HCT116 (cell line): ENCODE measurements around the gene KRTAP29-1. TPM values are rescaled to one million over a fixed set of nuclear protein-coding genes. Genes with fewer than 3 reads are reported as not detected.
"Not testable (repeated sequence)": the region's sequence is repeated elsewhere in the genome, so short reads cannot be mapped to it uniquely, and the experiment has no call there.

ENCODE experiments used
- ATAC-seq: fragments of 200-7000 bp; cut with Tn5 transposase; 2 replicates; pipeline ENCODE4 v1.9.1; 2020; ENCODE audit warnings: mild to moderate bottlenecking, moderate library complexity
- BruUV-seq: library from RNA; stranded (reverse); fragments of 400-500 nt; replicated peaks from 2 replicates; lab custom pipeline; 2021; lab: Mats Ljungman, UMichigan
- CTCF ChIA-PET: fragments of 300-600 bp; sonication (Branson Sonifier 250); formaldehyde crosslinking; loops from one replicate; lab custom pipeline; 2021; ENCODE audit warnings: antibody characterized with exemption; lab: Charles Lee
- POLR2A ChIA-PET: fragments of 300-600, 350-600 bp; sonication (Branson Sonifier 250); formaldehyde crosslinking; loops from one replicate; lab custom pipeline; 2021; ENCODE audit warnings: antibody characterized with exemption; lab: Charles Lee
- RAD21 ChIA-PET, 2 experiments: fragments of 300-600 bp; sonication (Branson Sonifier 250); formaldehyde crosslinking; loops; one replicate each; lab custom pipeline; 2023; ENCODE audit warnings: low total read pairs in 2 of 2; ENCODE audit not compliant: uncharacterized antibody in 2 of 2, unreplicated experiment in 2 of 2, low non-redundant PET in 1 of 2; lab: Charles Lee
- DNase-seq: peaks from one replicate; pipeline ENCODE4 v3.0.0-alpha.2; 2010; ENCODE audit warnings: low read depth, low spot score
- H2AFZ ChIP-seq: fragments of 200-600 bp; shearing (Covaris generic), sonication (generic); 2 replicates; pipeline ENCODE4 v1.6.1; 2017; ENCODE audit warnings: low read depth, mixed run types, mixed read lengths, antibody characterized with exemption, low read length; ENCODE audit not compliant: poor library complexity, severe bottlenecking
- H3K27ac ChIP-seq: 2 replicates; pipeline ENCODE4 v1.5.1; 2012; ENCODE audit warnings: low read depth, low read length
- H3K27me3 ChIP-seq: fragments of 200-600 bp; sonication (generic); 2 replicates; pipeline ENCODE4 v1.6.1; 2016; ENCODE audit warnings: mixed run types, low read length, mixed read lengths; ENCODE audit not compliant: insufficient read depth
- H3K36me3 ChIP-seq, 2 experiments: fragments of 200-500 bp in 1 of 2; fragments of 200-600 bp in 1 of 2; sonication (Bioruptor generic) in 1 of 2; sonication (generic) in 1 of 2; 2 replicates each; pipeline versions ENCODE4 v1.5.1 to v1.6.1; 2014 to 2016; ENCODE audit warnings: low read length in 2 of 2, inconsistent platforms in 1 of 2, mixed read lengths in 1 of 2, mixed run types in 1 of 2; ENCODE audit not compliant: insufficient read depth in 2 of 2, control insufficient read depth in 1 of 2
- H3K4me1 ChIP-seq, 2 experiments: fragments of 200-600 bp in 1 of 2; sonication (generic) in 1 of 2; 2 replicates each; pipeline versions ENCODE4 v1.5.1 to v1.6.1; 2012 to 2017; ENCODE audit warnings: low read length in 2 of 2, inconsistent platforms in 1 of 2, mild to moderate bottlenecking in 1 of 2, mixed read lengths in 1 of 2, mixed run types in 1 of 2, moderate library complexity in 1 of 2; ENCODE audit not compliant: insufficient read depth in 2 of 2, control insufficient read depth in 1 of 2
- H3K4me2 ChIP-seq: fragments of 200-600 bp; sonication (generic); 2 replicates; pipeline ENCODE4 v1.6.1; 2017; ENCODE audit warnings: mixed run types, low read length, mixed read lengths
- H3K4me3 ChIP-seq, 2 experiments: fragments of 200-600 bp in 1 of 2; sonication (generic) in 1 of 2; replicated peaks in 1 of 2; 2 replicates each; pipeline ENCODE4 v1.5.1; 2011 to 2016; ENCODE audit warnings: low read length in 2 of 2, control low read depth in 1 of 2, low read depth in 1 of 2, mild to moderate bottlenecking in 1 of 2, mixed read lengths in 1 of 2, mixed run types in 1 of 2
- H3K79me2 ChIP-seq: fragments of 200-600 bp; sonication (generic); 2 replicates; pipeline ENCODE4 v1.6.1; 2017; ENCODE audit warnings: mild to moderate bottlenecking, mixed run types, low read length, moderate library complexity, mixed read lengths; ENCODE audit not compliant: insufficient read depth
- H3K9ac ChIP-seq: fragments of 200-600 bp; sonication (generic); 2 replicates; pipeline ENCODE4 v1.6.1; 2016; ENCODE audit warnings: low read length, mixed read lengths
- H3K9me2 ChIP-seq: fragments of 200-600 bp; sonication (generic), shearing (Covaris generic); 2 replicates; pipeline ENCODE4 v1.6.1; 2017; ENCODE audit warnings: mixed run types, mild to moderate bottlenecking, moderate library complexity; ENCODE audit not compliant: insufficient read depth
- H3K9me3 ChIP-seq, 2 experiments: fragments of 200-500 bp in 1 of 2; fragments of 200-600 bp in 1 of 2; sonication (Bioruptor generic) in 1 of 2; sonication (generic) in 1 of 2; 2 replicates each; pipeline ENCODE4 v1.6.1; 2014 to 2017; ENCODE audit warnings: low read length in 2 of 2, mixed read lengths in 2 of 2, inconsistent platforms in 1 of 2, low read depth in 1 of 2, mild to moderate bottlenecking in 1 of 2, mixed run types in 1 of 2, moderate library complexity in 1 of 2; ENCODE audit not compliant: control insufficient read depth in 1 of 2, insufficient read depth in 1 of 2
- H4K20me1 ChIP-seq: fragments of 200-600 bp; sonication (generic), shearing (Covaris generic); 2 replicates; pipeline ENCODE4 v1.6.1; 2017; ENCODE audit warnings: mixed run types, mild to moderate bottlenecking, moderate library complexity; ENCODE audit not compliant: insufficient read depth
- ATF3 ChIP-seq: IDR thresholded peaks from 2 replicates; pipeline ENCODE4 v1.6.1; 2012
- CBX3 ChIP-seq: IDR thresholded peaks from 2 replicates; pipeline ENCODE4 v1.6.1; 2012; ENCODE audit warnings: low read depth
- CEBPB ChIP-seq: IDR thresholded peaks from 2 replicates; pipeline ENCODE4 v1.6.1; 2012; ENCODE audit warnings: low read depth
- ELF1 ChIP-seq: IDR thresholded peaks from 2 replicates; pipeline ENCODE4 v1.6.1; 2012; ENCODE audit warnings: low read depth, borderline replicate concordance
- EZH2 ChIP-seq: fragments of 200-600 bp; sonication (generic); IDR thresholded peaks from 2 replicates; pipeline ENCODE4 v1.6.1; 2017; ENCODE audit warnings: antibody characterized with exemption, mixed run types
- FOSL1 ChIP-seq: IDR thresholded peaks from 2 replicates; pipeline ENCODE4 v1.6.1; 2012; ENCODE audit warnings: low read depth
- MAX ChIP-seq: IDR thresholded peaks from 2 replicates; pipeline ENCODE4 v1.6.1; 2012
- POLR2A ChIP-seq: IDR thresholded peaks from 2 replicates; pipeline ENCODE4 v1.7.0; 2011; ENCODE audit warnings: borderline replicate concordance; ENCODE audit not compliant: insufficient read depth, insufficient read length; ENCODE audit errors: extremely low read depth
- POLR2AphosphoS5 ChIP-seq: IDR thresholded peaks from 2 replicates; pipeline ENCODE4 v1.6.1; 2011; ENCODE audit warnings: mild to moderate bottlenecking, low read depth, low read length, moderate library complexity
- REST ChIP-seq: IDR thresholded peaks from 2 replicates; pipeline ENCODE4 v1.6.1; 2012; ENCODE audit warnings: low read depth
- SIN3A ChIP-seq: IDR thresholded peaks from 2 replicates; pipeline ENCODE4 v1.6.1; 2012; ENCODE audit warnings: low read depth
- SRF ChIP-seq: IDR thresholded peaks from 2 replicates; pipeline ENCODE4 v1.6.1; 2012; ENCODE audit warnings: low read depth
- YY1 ChIP-seq: IDR thresholded peaks from 2 replicates; pipeline ENCODE4 v1.6.1; 2011; ENCODE audit warnings: low read length, low read depth, moderate library complexity, mild to moderate bottlenecking; ENCODE audit not compliant: insufficient replicate concordance; ENCODE audit errors: extremely low read depth
- intact Hi-C: fragments of 100-400 bp; cut with micrococcal nuclease; formaldehyde crosslinking; loops from 2 replicates; pipeline ENCODE4 v1.10.0; 2022
- total RNA-seq: library from RNA; stranded (reverse); gene quantifications from one replicate; pipeline ENCODE4 v1.2.1, GENCODE V29; 2021; ENCODE audit not compliant: unreplicated experiment

The KRTAP29-1 gene
- total RNA-seq, 1 experiment from 2014 or later: 0.22 TPM

GRCh38 chr17:41278176-41278955 is 24.3 kb downstream of the KRTAP29-1 start:
- BruUV-seq: no TSS peak
- RAD21 ChIA-PET: no interaction called here
- ATAC-seq: no peak
- H2AFZ ChIP-seq: no peak overlapping the region
- no peaks in the 10 kb centered on the region for H3K79me2 ChIP-seq
- TF ChIP-seq POLR2A (no peak), YY1 (no peak), FOSL1 (no peak), SIN3A (no peak), POLR2AphosphoS5 (no peak), MAX (no peak), REST (no peak), EZH2 (no peak), CEBPB (no peak), CBX3 (no peak), SRF (no peak), ELF1 (no peak), ATF3 (no peak)
- TF ChIP-seq, all 23 proteins: peak for 0
- Histone ChIP-seq H3K4me2 (no peak overlapping the region), H4K20me1 (no peaks in the 10 kb centered on the region), H3K9ac (no peak overlapping the region), H3K27ac (no peak overlapping the region), H3K4me1 (no peaks in the 10 kb centered on the region), H3K36me3 (no peaks in the 10 kb centered on the region), H3K4me3 (no peak overlapping the region), H3K9me3 (no peaks in the 10 kb centered on the region; a peak in 1 of 4 replicates), H3K9me2 (no peaks in the 10 kb centered on the region), H3K27me3 (no peaks in the 10 kb centered on the region)
- no peak for DNase-seq
- intact Hi-C loops: no loop called here
- ChIA-PET POLR2A (no interaction called here), CTCF (no interaction called here)

- POLR2A ChIA-PET, RAD21 ChIA-PET, H3K9me2 ChIP-seq, H3K4me2 ChIP-seq, ATAC-seq, BruUV-seq, H3K9ac ChIP-seq, H4K20me1 ChIP-seq, DNase-seq, CTCF ChIA-PET, H3K36me3 ChIP-seq, H3K27ac ChIP-seq, H3K4me1 ChIP-seq, H2AFZ ChIP-seq, H3K27me3 ChIP-seq, H3K9me3 ChIP-seq, H3K79me2 ChIP-seq, H3K4me3 ChIP-seq: not testable (repeated sequence)
- intact Hi-C loops: loop anchor here (1.0 kb wide), 1 partner anchor 11 kb away; no protein-coding TSS in a partner anchor
These were observed 26.9 kb downstream of the KRTAP29-1 start, which contains the start of gene KRTAP9-7 for GRCh38 chr17:41275648-41276190. TSS of gene KRTAP9-7 (plus strand) at chr17:41275698. CDS start at chr17:41275698, 0 bp downstream.
